A549 (cell line): ENCODE data around the gene YDJC. TPM values are rescaled to one million over a fixed set of nuclear protein-coding genes. Genes with fewer than 3 reads are reported as not detected.

Experiments
- ATAC-seq, 2 experiments: fragments of 200-7000 bp in 1 of 2; fragments of >200 bp in 1 of 2; cut with Nextera tagmentation in 1 of 2; cut with Tn5 transposase in 1 of 2; 3 replicates each; pipeline versions ENCODE4 v1.8.0 to v1.9.1; 2018 to 2020; ENCODE audit warnings: mild to moderate bottlenecking in 1 of 2, moderate library complexity in 1 of 2
- CTCF ChIA-PET: fragments of 300-600 bp; sonication (Branson Sonifier 250); formaldehyde crosslinking; extraction: SDS; loops from one replicate; lab custom pipeline; 2021; ENCODE audit warnings: antibody characterized with exemption, inconsistent platforms; lab: Yijun Ruan, JAX
- POLR2A ChIA-PET: fragments of 350-600 bp; formaldehyde crosslinking; extraction: SDS; loops from one replicate; lab custom pipeline; 2021; ENCODE audit warnings: antibody characterized with exemption, inconsistent platforms; lab: Yijun Ruan, JAX
- DNase-seq, 2 experiments: peaks; one replicate each; pipeline versions ENCODE4 v3.0.0 to v3.0.0-alpha.2; 2011 to 2016; ENCODE audit warnings: low read depth in 1 of 2, low spot score in 1 of 2
- FAIRE-seq: peaks from 2 replicates; lab custom pipeline; 2011; peaks lifted over from hg19 to GRCh38; lab: Jason Lieb, UNC
- H3K27ac ChIP-seq, 2 experiments: fragments of >200 bp; sonication (Bioruptor Twin); formaldehyde crosslinking; 3 replicates each; pipeline ENCODE4 v1.5.1; 2016 to 2017
- H3K4me1 ChIP-seq: fragments of >200 bp; sonication (Bioruptor Twin); formaldehyde crosslinking; 3 replicates; pipeline ENCODE4 v1.6.1; 2016
- H3K4me2 ChIP-seq: fragments of >200 bp; sonication (Bioruptor Twin); formaldehyde crosslinking; 3 replicates; pipeline ENCODE4 v1.6.1; 2016
- H3K4me3 ChIP-seq: fragments of >200 bp; sonication (Bioruptor Twin); formaldehyde crosslinking; 3 replicates; pipeline ENCODE4 v1.5.1; 2016
- H3K9me3 ChIP-seq: fragments of >200 bp; sonication (Bioruptor Twin); formaldehyde crosslinking; 3 replicates; pipeline ENCODE4 v1.6.1; 2016
- CBX2 ChIP-seq: fragments of 200-600 bp; sonication (generic); IDR thresholded peaks from 2 replicates; pipeline ENCODE4 v1.6.1; 2016; ENCODE audit warnings: low read depth, mild to moderate bottlenecking, borderline replicate concordance
- CEBPB ChIP-seq, 2 experiments: fragments of >200 bp in 1 of 2; sonication (Bioruptor Twin) in 1 of 2; formaldehyde crosslinking in 1 of 2; IDR thresholded peaks; 2 replicates each; pipeline ENCODE4 v1.6.1; 2012 to 2016
- CHD2 ChIP-seq: fragments of 150-350 bp; IDR thresholded peaks from 2 replicates; pipeline ENCODE4 v1.6.1; 2014; ENCODE audit warnings: low read length; ENCODE audit not compliant: partially characterized antibody
- CHD4 ChIP-seq: fragments of 200-600 bp; sonication (generic); IDR thresholded peaks from 2 replicates; pipeline ENCODE4 v1.6.1; 2016; ENCODE audit warnings: antibody characterized with exemption, mild to moderate bottlenecking, borderline replicate concordance
- ESRRA ChIP-seq: fragments of 150-350 bp; IDR thresholded peaks from 2 replicates; pipeline ENCODE4 v1.6.1; 2014; ENCODE audit warnings: mild to moderate bottlenecking, low read length, borderline replicate concordance
- HDAC2 ChIP-seq: fragments of 200-600 bp; sonication (generic); IDR thresholded peaks from 2 replicates; pipeline ENCODE4 v1.6.1; 2016
- HEYL ChIP-seq: fragments of 250-450 bp; sonication (Bioruptor Pico); IDR thresholded peaks from 2 replicates; pipeline ENCODE4 v1.8.0; 2021; ENCODE audit warnings: mild to moderate bottlenecking, moderate library complexity
- HOXA7 ChIP-seq: fragments of 250-450 bp; sonication (Bioruptor Pico); IDR thresholded peaks from 2 replicates; pipeline ENCODE4 v1.5.0; 2020; ENCODE audit warnings: mild to moderate bottlenecking, moderate library complexity
- JUN ChIP-seq, 2 experiments: fragments of >200 bp; sonication (Bioruptor Twin); formaldehyde crosslinking; IDR thresholded peaks; 2 replicates in 1 of 2; 3 replicates in 1 of 2; pipeline ENCODE4 v1.6.1; 2016 to 2017
- KDM1A ChIP-seq: fragments of 200-600 bp; sonication (generic); IDR thresholded peaks from 2 replicates; pipeline ENCODE4 v1.6.1; 2016; ENCODE audit warnings: low read depth, mild to moderate bottlenecking
- MAZ ChIP-seq: fragments of 150-350 bp; IDR thresholded peaks from 2 replicates; pipeline ENCODE4 v1.6.1; 2014; ENCODE audit warnings: antibody characterized with exemption, low read depth, low read length, borderline replicate concordance
- MYC ChIP-seq: IDR thresholded peaks from 2 replicates; pipeline ENCODE4 v1.6.1; 2012; ENCODE audit warnings: mild to moderate bottlenecking, inconsistent platforms, low read length, improper control_type of control experiment, borderline replicate concordance
- POLR2A ChIP-seq: IDR thresholded peaks from 2 replicates; pipeline ENCODE4 v1.6.1; 2012; ENCODE audit warnings: mild to moderate bottlenecking, low read length
- RCOR1 ChIP-seq: fragments of 150-350 bp; IDR thresholded peaks from 2 replicates; pipeline ENCODE4 v1.6.1; 2014; ENCODE audit warnings: antibody characterized with exemption, low read length, low read depth
- RNF2 ChIP-seq: fragments of 200-600 bp; sonication (generic); IDR thresholded peaks from 2 replicates; pipeline ENCODE4 v1.6.1; 2016; ENCODE audit warnings: low read depth, mild to moderate bottlenecking, antibody characterized with exemption, moderate library complexity, borderline replicate concordance
- SREBF2 ChIP-seq: fragments of 450-650 bp; IDR thresholded peaks from 2 replicates; pipeline ENCODE4 v1.6.1; 2014; ENCODE audit warnings: mild to moderate bottlenecking, moderate library complexity
- TFCP2L1 ChIP-seq: fragments of 250-450 bp; sonication (Bioruptor Pico); IDR thresholded peaks from 2 replicates; pipeline ENCODE4 v1.5.0; 2021; ENCODE audit warnings: mild to moderate bottlenecking
- TP53 ChIP-seq: fragments of 250-450 bp; sonication (Bioruptor Pico); IDR thresholded peaks from 2 replicates; pipeline ENCODE4 v1.5.0; 2021; ENCODE audit warnings: mild to moderate bottlenecking, moderate library complexity
- ZSCAN20 ChIP-seq: fragments of 250-450 bp; sonication (Bioruptor Pico); IDR thresholded peaks from 2 replicates; pipeline ENCODE4 v1.8.0; 2022; ENCODE audit warnings: mild to moderate bottlenecking, moderate library complexity
- WGBS: methylation state at CpG from one replicate; pipeline ENCODE4 v1.1.6; 2017; ENCODE audit errors: missing lambda C conversion rate; 5-methylcytosine and 5-hydroxymethylcytosine counted together
- polyA plus RNA-seq, 4 experiments: library from polyadenylated mRNA; depleted of rRNA in 3 of 4; stranded (reverse); fragments of >200 nt; fragmentation: RNase III in 1 of 4; extraction: RNeasy Plus Mini Kit Qiagen cat#74134 plus additional on column Dnase treatment in 1 of 4; gene quantifications; 2 replicates in 3 of 4; 3 replicates in 1 of 4; pipeline ENCODE4 v1.2.3, GENCODE V29; 2011 to 2017
- TF ChIP-seq, protein P1 (sequence below): fragments of 450-650 bp; IDR thresholded peaks from 2 replicates; pipeline ENCODE4 v1.6.1; 2014; ENCODE audit warnings: antibody characterized with exemption
- TF ChIP-seq, protein P2 (sequence below): fragments of 200-600 bp; sonication (generic); IDR thresholded peaks from 2 replicates; pipeline ENCODE4 v1.6.1; 2016; ENCODE audit warnings: antibody characterized with exemption, mild to moderate bottlenecking, moderate library complexity
- TF ChIP-seq, protein P3 (sequence below): fragments of >200 bp; sonication (Bioruptor Twin); formaldehyde crosslinking; IDR thresholded peaks from 3 replicates; pipeline ENCODE4 v1.6.1; 2016
- TF ChIP-seq, protein P4 (sequence below): IDR thresholded peaks from 2 replicates; pipeline ENCODE4 v1.6.1; 2012
- TF ChIP-seq, protein P5 (sequence below): fragments of >200 bp; sonication (Bioruptor Twin); formaldehyde crosslinking; IDR thresholded peaks from 3 replicates; pipeline ENCODE4 v1.5.1; 2016

Gene YDJC
- polyA plus RNA-seq, 2 of the 4 experiments (the other 2 are of a cell fraction), result 24.8 to 28.3 TPM

DNA sequence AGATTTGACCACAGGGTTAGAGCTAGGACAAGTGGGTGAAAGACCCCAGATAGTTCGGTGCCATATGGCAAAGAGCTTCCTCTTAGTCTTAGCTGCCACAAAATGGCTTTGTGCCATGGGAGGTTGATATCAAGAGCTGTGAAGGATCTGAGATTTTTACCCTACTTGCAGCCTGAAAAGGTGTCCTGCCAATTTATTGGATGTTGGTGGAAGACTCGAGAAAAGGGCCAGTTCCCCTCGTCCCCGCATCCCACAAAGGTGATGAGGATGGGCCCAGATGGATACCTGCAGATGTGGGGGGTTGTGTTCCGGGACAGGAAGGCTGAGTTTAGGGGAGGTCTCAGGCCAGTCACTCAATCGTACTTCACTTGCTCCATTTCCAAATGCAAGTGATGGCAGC is 27.2 kb downstream of the YDJC start:
- Histone ChIP-seq H3K27ac (no peak overlapping the region), H3K4me2 (no peak overlapping the region), H3K4me1 (peaks cover 15% of the 10 kb centered on the region), H3K9me3 (no peaks in the 10 kb centered on the region), H3K4me3 (no peak overlapping the region)
- TF ChIP-seq, protein P1, sequence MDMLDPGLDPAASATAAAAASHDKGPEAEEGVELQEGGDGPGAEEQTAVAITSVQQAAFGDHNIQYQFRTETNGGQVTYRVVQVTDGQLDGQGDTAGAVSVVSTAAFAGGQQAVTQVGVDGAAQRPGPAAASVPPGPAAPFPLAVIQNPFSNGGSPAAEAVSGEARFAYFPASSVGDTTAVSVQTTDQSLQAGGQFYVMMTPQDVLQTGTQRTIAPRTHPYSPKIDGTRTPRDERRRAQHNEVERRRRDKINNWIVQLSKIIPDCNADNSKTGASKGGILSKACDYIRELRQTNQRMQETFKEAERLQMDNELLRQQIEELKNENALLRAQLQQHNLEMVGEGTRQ, result no peak
- no peak for TF ChIP-seq CBX2
- no peak for TF ChIP-seq CEBPB (IDR thresholded peaks at IDR 0.05)
- no peak for FAIRE-seq
- no peak for DNase-seq
- WGBS, result 92% methylated on average over 6 of the region's 6 CpGs
- ChIA-PET CTCF (interaction anchor here (0.8 to 1.4 kb wide), 3 partner anchors 9 to 39 kb away, joined by 4 to 6 read pairs (median 5); no protein-coding TSS in a partner anchor), POLR2A (no interaction called here)
- no peak for ATAC-seq

DNA sequence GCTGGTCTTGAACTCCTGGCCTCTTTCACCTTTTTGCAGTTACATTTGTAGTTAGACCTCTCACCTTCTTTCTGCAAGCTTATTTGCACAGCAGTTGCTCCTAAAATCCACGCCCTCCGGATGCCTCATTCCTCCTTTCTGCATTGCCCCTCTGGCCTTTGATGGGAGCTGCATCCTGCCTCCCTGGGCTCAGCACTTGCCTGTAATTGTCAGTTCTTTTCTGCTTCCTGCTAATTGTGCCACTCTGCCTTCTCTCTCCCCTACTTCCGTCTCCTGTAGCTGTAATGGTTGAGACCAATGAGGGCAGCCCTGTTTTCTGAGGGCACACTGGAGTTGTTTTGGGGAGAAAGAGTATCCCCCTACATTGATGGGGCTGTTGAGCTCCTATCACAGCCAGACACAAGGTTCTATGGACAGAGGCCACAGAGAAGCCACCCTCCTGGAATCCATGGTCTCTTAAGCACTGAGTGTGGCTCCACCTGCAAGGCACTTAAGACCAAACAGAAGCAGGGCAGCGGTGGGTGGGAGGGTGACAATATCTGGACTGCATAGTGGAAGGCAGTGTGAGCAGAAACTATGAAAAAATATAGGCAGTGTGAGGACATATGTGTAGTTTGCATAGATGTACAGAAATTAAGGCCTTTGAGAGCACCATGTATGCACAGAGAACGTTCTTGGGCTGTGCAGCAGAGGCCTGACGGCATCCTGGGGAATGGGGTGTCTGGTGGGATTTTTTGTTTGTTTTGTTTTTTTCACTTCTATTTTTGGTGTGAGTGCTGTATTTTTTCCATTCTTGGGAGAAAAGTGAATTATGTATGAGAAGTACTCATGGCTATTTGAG is 30.5 kb downstream of the YDJC start:
- FAIRE-seq, result no peak
- 95% methylated on average over 5 of the region's 6 CpGs for WGBS
- CTCF ChIA-PET, result no interaction called here

DNA sequence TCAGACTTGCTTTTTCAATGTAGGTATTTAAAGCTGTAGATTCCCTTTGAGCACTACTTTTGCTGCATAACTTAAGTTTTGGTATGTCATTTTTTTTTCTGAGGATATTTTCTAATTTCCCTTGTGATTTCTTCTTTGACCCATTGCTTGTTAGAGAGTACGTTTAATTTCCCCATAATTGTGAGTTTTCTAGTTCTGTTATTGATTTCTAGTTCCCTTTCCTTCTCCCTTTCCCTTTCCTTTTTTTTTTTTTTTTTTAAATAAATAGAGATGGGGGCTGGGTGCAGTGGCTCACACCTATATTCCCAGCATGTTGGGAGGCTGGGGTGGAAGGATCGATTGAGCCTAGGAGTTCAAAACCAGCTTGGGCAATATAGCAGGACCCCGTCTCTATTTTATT is 31.5 kb downstream of the YDJC start:
- H3K4me2 ChIP-seq, result no peak overlapping the region
- FAIRE-seq (no peak), DNase-seq (no peak), ATAC-seq (no peak)
- H3K4me3 ChIP-seq, result no peak overlapping the region
- WGBS, result 93% methylated on average over 3 of the region's 3 CpGs
- H3K27ac ChIP-seq, result no peak overlapping the region
- CTCF ChIA-PET, result interaction anchor here (0.6 kb wide), 1 partner anchor 48 kb away, joined by 3 read pairs; no protein-coding TSS in a partner anchor
- H3K4me1 ChIP-seq, result no peaks in the 10 kb centered on the region
- POLR2A ChIA-PET, result no interaction called here
- H3K9me3 ChIP-seq, result no peaks in the 10 kb centered on the region
- TF ChIP-seq, protein P2, sequence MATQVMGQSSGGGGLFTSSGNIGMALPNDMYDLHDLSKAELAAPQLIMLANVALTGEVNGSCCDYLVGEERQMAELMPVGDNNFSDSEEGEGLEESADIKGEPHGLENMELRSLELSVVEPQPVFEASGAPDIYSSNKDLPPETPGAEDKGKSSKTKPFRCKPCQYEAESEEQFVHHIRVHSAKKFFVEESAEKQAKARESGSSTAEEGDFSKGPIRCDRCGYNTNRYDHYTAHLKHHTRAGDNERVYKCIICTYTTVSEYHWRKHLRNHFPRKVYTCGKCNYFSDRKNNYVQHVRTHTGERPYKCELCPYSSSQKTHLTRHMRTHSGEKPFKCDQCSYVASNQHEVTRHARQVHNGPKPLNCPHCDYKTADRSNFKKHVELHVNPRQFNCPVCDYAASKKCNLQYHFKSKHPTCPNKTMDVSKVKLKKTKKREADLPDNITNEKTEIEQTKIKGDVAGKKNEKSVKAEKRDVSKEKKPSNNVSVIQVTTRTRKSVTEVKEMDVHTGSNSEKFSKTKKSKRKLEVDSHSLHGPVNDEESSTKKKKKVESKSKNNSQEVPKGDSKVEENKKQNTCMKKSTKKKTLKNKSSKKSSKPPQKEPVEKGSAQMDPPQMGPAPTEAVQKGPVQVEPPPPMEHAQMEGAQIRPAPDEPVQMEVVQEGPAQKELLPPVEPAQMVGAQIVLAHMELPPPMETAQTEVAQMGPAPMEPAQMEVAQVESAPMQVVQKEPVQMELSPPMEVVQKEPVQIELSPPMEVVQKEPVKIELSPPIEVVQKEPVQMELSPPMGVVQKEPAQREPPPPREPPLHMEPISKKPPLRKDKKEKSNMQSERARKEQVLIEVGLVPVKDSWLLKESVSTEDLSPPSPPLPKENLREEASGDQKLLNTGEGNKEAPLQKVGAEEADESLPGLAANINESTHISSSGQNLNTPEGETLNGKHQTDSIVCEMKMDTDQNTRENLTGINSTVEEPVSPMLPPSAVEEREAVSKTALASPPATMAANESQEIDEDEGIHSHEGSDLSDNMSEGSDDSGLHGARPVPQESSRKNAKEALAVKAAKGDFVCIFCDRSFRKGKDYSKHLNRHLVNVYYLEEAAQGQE, result no peak
- TF ChIP-seq CHD2 (no peak), MYC (no peak), CBX2 (no peak), MAZ (no peak), HOXA7 (CRISPR knock-in tag) (no peak), SREBF2 (no peak), ESRRA (no peak)
- TF ChIP-seq, protein P3, sequence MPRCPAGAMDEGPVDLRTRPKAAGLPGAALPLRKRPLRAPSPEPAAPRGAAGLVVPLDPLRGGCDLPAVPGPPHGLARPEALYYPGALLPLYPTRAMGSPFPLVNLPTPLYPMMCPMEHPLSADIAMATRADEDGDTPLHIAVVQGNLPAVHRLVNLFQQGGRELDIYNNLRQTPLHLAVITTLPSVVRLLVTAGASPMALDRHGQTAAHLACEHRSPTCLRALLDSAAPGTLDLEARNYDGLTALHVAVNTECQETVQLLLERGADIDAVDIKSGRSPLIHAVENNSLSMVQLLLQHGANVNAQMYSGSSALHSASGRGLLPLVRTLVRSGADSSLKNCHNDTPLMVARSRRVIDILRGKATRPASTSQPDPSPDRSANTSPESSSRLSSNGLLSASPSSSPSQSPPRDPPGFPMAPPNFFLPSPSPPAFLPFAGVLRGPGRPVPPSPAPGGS, result no peak

More for the DNA sequence above, 30.5 kb downstream of the YDJC start:
- TF ChIP-seq JUN (IDR thresholded peaks at IDR 0.05) (no peak), KDM1A (no peak), CBX2 (no peak), TFCP2L1 (CRISPR knock-in tag) (no peak), HDAC2 (no peak), HOXA7 (CRISPR knock-in tag) (no peak), ZSCAN20 (CRISPR knock-in tag) (no peak), CHD2 (no peak), HEYL (no peak), TP53 (CRISPR knock-in tag) (no peak), RCOR1 (no peak), CHD4 (no peak), POLR2A (no peak), RNF2 (no peak)
- TF ChIP-seq, protein P4, sequence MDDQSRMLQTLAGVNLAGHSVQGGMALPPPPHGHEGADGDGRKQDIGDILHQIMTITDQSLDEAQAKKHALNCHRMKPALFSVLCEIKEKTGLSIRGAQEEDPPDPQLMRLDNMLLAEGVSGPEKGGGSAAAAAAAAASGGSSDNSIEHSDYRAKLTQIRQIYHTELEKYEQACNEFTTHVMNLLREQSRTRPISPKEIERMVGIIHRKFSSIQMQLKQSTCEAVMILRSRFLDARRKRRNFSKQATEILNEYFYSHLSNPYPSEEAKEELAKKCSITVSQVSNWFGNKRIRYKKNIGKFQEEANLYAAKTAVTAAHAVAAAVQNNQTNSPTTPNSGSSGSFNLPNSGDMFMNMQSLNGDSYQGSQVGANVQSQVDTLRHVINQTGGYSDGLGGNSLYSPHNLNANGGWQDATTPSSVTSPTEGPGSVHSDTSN, result no peak
- TF ChIP-seq, protein P1, result no peak
- TF ChIP-seq, protein P5, sequence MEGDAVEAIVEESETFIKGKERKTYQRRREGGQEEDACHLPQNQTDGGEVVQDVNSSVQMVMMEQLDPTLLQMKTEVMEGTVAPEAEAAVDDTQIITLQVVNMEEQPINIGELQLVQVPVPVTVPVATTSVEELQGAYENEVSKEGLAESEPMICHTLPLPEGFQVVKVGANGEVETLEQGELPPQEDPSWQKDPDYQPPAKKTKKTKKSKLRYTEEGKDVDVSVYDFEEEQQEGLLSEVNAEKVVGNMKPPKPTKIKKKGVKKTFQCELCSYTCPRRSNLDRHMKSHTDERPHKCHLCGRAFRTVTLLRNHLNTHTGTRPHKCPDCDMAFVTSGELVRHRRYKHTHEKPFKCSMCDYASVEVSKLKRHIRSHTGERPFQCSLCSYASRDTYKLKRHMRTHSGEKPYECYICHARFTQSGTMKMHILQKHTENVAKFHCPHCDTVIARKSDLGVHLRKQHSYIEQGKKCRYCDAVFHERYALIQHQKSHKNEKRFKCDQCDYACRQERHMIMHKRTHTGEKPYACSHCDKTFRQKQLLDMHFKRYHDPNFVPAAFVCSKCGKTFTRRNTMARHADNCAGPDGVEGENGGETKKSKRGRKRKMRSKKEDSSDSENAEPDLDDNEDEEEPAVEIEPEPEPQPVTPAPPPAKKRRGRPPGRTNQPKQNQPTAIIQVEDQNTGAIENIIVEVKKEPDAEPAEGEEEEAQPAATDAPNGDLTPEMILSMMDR, result no peak
- ATAC-seq (no peak), DNase-seq (no peak)
- no peaks in the 10 kb centered on the region for H3K9me3 ChIP-seq
- no peak overlapping the region for H3K4me3 ChIP-seq
- H3K4me2 ChIP-seq, result no peak overlapping the region
- H3K27ac ChIP-seq, result no peak overlapping the region
- H3K4me1 ChIP-seq, result no peaks in the 10 kb centered on the region
- POLR2A ChIA-PET, result no interaction called here
